Neutrophil (primary cell): ENCODE results near the gene TP73.

Source experiments
- H3K27ac ChIP-seq: fragments of 200-600 bp; sonication (generic); 2 replicates; pipeline ENCODE4 v1.5.1; 2016; ENCODE audit warnings: mild to moderate bottlenecking, moderate library complexity
- H3K27me3 ChIP-seq: fragments of 200-600 bp; sonication (generic); 2 replicates; pipeline ENCODE4 v1.6.0; 2016; ENCODE audit warnings: mild to moderate bottlenecking
- H3K36me3 ChIP-seq: fragments of 200-600 bp; sonication (generic); 2 replicates; pipeline ENCODE4 v1.5.1; 2017
- H3K4me1 ChIP-seq, 2 experiments: fragments of 200-600 bp in 1 of 2; sonication (generic) in 1 of 2; 1 replicate in 1 of 2; 2 replicates in 1 of 2; pipeline versions ENCODE4 v1.5.1 to v1.6.1; 2013 to 2016; ENCODE audit warnings: low read depth in 1 of 2, low read length in 1 of 2, mild to moderate bottlenecking in 1 of 2, moderate library complexity in 1 of 2; ENCODE audit not compliant: control insufficient read depth in 1 of 2, insufficient read depth in 1 of 2
- H3K4me3 ChIP-seq, 2 experiments: fragments of 200-600 bp in 1 of 2; sonication (generic) in 1 of 2; 1 replicate in 1 of 2; 2 replicates in 1 of 2; pipeline ENCODE4 v1.5.1; 2013 to 2016; ENCODE audit warnings: low read depth in 1 of 2, low read length in 1 of 2, mild to moderate bottlenecking in 1 of 2, moderate library complexity in 1 of 2
- H3K9me3 ChIP-seq: fragments of 200-600 bp; sonication (generic); 2 replicates; pipeline ENCODE4 v1.5.1; 2016
- TF ChIP-seq, protein P1 (sequence below): fragments of 200-600 bp; sonication (generic); IDR thresholded peaks from 2 replicates; pipeline ENCODE4 v1.5.1; 2016; ENCODE audit warnings: antibody characterized with exemption

The TP73 gene

DNA sequence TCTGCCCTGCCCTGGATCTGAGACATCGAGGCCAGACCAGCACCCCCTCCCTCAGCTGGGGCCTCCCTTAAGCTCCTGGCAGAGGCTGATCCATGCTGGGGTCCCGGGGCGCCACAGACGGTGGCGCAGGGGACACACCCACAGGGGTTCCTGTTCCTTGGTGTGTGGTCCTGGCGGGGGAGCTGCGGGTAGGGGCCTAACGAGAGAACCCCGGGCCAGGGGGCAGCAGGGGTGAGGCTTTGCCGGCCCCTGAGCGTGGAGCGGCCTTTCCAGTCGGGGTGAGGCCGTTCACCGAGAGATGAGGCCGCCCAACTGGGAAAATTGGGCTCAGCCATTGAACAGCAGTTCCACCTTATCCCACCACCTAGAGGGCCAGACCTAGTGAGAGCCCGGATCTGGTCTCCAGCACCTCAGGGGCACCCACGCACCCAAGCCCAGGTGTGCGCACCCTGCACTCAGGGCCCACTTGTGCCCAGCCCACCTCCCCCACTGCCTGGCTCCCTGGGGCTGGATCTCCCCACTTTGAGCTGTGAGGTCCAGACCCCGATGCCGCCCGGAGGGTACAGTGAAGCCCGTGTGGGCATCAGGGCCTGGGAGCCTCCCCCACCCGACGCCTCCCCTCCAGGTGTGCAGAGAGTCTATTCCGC, 54.5 kb downstream of the TP73 start:
- Histone ChIP-seq H3K27me3 (peaks cover 84% of the 10 kb centered on the region), H3K4me1 (peaks cover 5 to 6% of the 10 kb centered on the region in 2 experiments), H3K36me3 (no peaks in the 10 kb centered on the region)

DNA sequence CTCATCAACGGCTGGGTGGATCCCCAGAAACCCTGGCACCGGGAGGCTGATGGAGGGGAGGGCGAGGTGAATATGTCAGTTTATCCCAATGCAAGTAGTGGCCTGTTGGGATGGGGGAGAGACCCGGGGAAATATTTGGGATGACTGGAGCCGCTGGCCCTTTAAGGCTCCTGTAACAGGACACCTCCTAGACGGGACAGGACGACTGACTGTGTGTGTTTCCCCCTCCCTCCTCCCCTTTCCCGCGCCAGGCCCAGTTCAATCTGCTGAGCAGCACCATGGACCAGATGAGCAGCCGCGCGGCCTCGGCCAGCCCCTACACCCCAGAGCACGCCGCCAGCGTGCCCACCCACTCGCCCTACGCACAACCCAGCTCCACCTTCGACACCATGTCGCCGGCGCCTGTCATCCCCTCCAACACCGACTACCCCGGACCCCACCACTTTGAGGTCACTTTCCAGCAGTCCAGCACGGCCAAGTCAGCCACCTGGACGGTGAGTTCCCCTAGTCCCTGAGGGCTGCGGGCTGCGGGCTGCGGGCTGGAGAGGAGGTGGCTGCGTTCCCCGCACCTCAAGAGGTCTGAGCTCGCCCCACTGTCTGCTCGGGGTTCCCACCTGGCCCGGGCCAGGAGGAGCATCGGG, 55.1 kb downstream of the TP73 start:
- H3K27me3 ChIP-seq = peaks cover 85% of the 10 kb centered on the region
- no peaks in the 10 kb centered on the region for H3K9me3 ChIP-seq
- no peaks in the 10 kb centered on the region for H3K36me3 ChIP-seq
- TF ChIP-seq, protein P1, sequence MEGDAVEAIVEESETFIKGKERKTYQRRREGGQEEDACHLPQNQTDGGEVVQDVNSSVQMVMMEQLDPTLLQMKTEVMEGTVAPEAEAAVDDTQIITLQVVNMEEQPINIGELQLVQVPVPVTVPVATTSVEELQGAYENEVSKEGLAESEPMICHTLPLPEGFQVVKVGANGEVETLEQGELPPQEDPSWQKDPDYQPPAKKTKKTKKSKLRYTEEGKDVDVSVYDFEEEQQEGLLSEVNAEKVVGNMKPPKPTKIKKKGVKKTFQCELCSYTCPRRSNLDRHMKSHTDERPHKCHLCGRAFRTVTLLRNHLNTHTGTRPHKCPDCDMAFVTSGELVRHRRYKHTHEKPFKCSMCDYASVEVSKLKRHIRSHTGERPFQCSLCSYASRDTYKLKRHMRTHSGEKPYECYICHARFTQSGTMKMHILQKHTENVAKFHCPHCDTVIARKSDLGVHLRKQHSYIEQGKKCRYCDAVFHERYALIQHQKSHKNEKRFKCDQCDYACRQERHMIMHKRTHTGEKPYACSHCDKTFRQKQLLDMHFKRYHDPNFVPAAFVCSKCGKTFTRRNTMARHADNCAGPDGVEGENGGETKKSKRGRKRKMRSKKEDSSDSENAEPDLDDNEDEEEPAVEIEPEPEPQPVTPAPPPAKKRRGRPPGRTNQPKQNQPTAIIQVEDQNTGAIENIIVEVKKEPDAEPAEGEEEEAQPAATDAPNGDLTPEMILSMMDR = no peak
- no peak overlapping the region for H3K27ac ChIP-seq
- H3K4me3 ChIP-seq = no peak overlapping the region
- H3K4me1 ChIP-seq = peaks cover 5 to 6% of the 10 kb centered on the region in 2 experiments

More for the DNA sequence above, 54.5 kb downstream of the TP73 start:
- Histone ChIP-seq H3K4me3 (no peak overlapping the region), H3K9me3 (no peaks in the 10 kb centered on the region), H3K27ac (no peak overlapping the region)
- TF ChIP-seq, protein P1 = no peak

DNA sequence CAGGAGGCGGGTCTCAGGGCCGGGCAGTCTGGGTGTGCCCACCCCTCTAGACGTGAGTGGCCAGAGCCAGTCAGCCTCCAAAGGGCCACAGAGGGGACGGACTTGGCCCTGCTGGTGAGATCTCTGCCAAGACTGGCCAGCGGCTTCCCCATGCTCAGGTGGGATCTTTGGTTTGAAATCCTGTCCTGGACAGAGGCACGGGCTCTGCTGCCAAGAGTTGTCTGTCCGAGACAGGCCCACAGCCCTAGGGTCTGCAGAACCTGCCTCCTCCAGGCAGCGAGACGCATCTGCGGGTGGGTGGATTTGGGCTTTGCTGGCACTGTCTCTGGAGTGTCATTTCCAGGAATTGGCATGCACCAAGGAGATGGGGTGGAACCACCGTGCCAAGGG, 55.6 kb downstream of the TP73 start:
- H3K27me3 ChIP-seq = peaks cover 85% of the 10 kb centered on the region
- no peaks in the 10 kb centered on the region for H3K36me3 ChIP-seq
- H3K4me1 ChIP-seq = peaks cover 5 to 6% of the 10 kb centered on the region in 2 experiments
- H3K4me3 ChIP-seq = no peak overlapping the region
- no peak overlapping the region for H3K27ac ChIP-seq
- H3K9me3 ChIP-seq = no peaks in the 10 kb centered on the region
- TF ChIP-seq, protein P1 = no peak

DNA sequence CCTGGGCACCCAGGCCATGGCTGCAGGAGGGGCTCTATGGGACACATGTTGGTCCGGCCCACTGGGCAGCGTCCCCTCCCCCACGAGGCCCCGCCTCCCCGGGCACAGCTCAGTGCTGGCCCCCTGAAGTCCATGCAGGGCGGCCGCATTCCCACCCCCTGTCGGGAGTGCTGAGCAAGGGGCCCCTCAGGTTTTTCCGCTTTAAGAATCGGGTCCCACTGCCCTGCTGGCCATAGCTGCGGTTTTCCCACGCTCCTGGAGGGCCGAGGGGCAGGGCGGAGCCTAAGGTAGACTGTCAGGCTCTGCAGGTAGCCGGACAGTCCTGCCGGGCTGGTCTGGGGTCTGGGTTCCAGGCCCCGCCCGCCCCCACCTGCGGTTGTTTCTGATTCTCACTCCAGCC, 56.5 kb downstream of the TP73 start:
- H3K27me3 ChIP-seq = peaks cover 77% of the 10 kb centered on the region
- TF ChIP-seq, protein P1 = no peak

DNA sequence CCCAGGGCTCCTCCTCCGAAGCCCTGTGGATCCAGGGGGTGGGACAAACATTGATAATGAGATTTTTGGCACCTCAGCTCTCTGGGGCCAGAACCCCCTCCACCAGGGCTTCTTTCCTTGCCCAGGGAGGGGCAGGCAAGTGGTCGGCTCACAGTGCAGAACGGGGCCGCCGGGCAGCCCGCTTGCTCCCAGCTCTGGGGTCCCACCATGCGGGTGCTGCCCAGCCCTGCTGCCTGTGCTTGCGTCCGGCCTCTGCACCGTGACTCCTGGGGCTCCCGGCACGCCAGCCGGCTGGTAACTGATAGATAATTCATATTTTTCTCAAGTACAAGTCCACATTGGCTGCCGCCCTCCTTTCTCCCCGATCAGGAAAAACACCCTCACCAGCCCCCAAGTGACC, 57.9 kb downstream of the TP73 start:
- Histone ChIP-seq H3K27me3 (peaks cover 62% of the 10 kb centered on the region), H3K4me3 (no peak overlapping the region), H3K27ac (no peak overlapping the region), H3K36me3 (no peaks in the 10 kb centered on the region), H3K4me1 (no peaks in the 10 kb centered on the region), H3K9me3 (no peaks in the 10 kb centered on the region)
- TF ChIP-seq, protein P1 = no peak

More for the DNA sequence above, 56.5 kb downstream of the TP73 start:
- Histone ChIP-seq H3K4me3 (no peak overlapping the region), H3K36me3 (no peaks in the 10 kb centered on the region), H3K9me3 (no peaks in the 10 kb centered on the region), H3K27ac (no peak overlapping the region), H3K4me1 (peaks cover 5 to 6% of the 10 kb centered on the region in 2 experiments)
